Thymus (tissue), 2 donors: Measurements from ENCODE around the gene IZUMO1. TPM values are rescaled to one million over a fixed set of nuclear protein-coding genes. Genes with fewer than 3 reads are reported as not detected.

Experiments
- polyA plus RNA-seq: library from polyadenylated mRNA; stranded (reverse); fragments of 200-250 nt; gene quantifications from one replicate; pipeline ENCODE4 v1.2.3, GENCODE V29; 2013
- total RNA-seq: library from RNA; stranded (reverse); fragments of 120-200 nt; gene quantifications from one replicate; pipeline ENCODE4 v1.2.4, GENCODE V29; 2013
- donor health status: healthy.

The IZUMO1 gene
- total and polyA plus RNA-seq, 2 donors, result 0.05 to 0.18 TPM

Other genes with a start within 250 kb of the IZUMO1 start
- gene LMTK3, start 235.1 kb downstream of the IZUMO1 start, total RNA-seq, result 0.19 TPM
- gene LMTK3, start 235.1 kb downstream of the IZUMO1 start, polyA plus RNA-seq, result 1.5 TPM
- 0.09 TPM for gene SULT2B1, start 194.7 kb downstream of the IZUMO1 start, total RNA-seq
- gene SULT2B1, start 194.7 kb downstream of the IZUMO1 start, polyA plus RNA-seq, result 4.3 TPM
- not detected for gene SPACA4, start 140.2 kb downstream of the IZUMO1 start, total RNA-seq
- not detected for gene SPACA4, start 140.2 kb downstream of the IZUMO1 start, polyA plus RNA-seq
- gene FAM83E, start 131.8 kb downstream of the IZUMO1 start, total RNA-seq, result 0.33 TPM
- gene FAM83E, start 131.8 kb downstream of the IZUMO1 start, polyA plus RNA-seq, result 2.2 TPM
- gene RPL18, start 127.7 kb downstream of the IZUMO1 start, total RNA-seq, result 2,287 TPM
- gene RPL18, start 127.7 kb downstream of the IZUMO1 start, polyA plus RNA-seq, result 2,606 TPM
- gene SPHK2, start 127.4 kb downstream of the IZUMO1 start, total RNA-seq, result 4.6 TPM
- 13.4 TPM for gene SPHK2, start 127.4 kb downstream of the IZUMO1 start, polyA plus RNA-seq
- 15.8 TPM for gene DBP, start 109.5 kb downstream of the IZUMO1 start, total RNA-seq
- gene DBP, start 109.5 kb downstream of the IZUMO1 start, polyA plus RNA-seq, result 21.2 TPM
- 9.8 TPM for gene CA11, start 100.7 kb downstream of the IZUMO1 start, total RNA-seq
- gene CA11, start 100.7 kb downstream of the IZUMO1 start, polyA plus RNA-seq, result 15.3 TPM
- gene NTN5, start 73.9 kb downstream of the IZUMO1 start, total RNA-seq, result 0.09 TPM
- gene NTN5, start 73.9 kb downstream of the IZUMO1 start, polyA plus RNA-seq, result 3.5 TPM
- gene FUT2, start 50.9 kb downstream of the IZUMO1 start, total RNA-seq, result 0.66 TPM
- gene FUT2, start 50.9 kb downstream of the IZUMO1 start, polyA plus RNA-seq, result 3.2 TPM
- gene MAMSTR, start 27.2 kb downstream of the IZUMO1 start, total RNA-seq, result 0.38 TPM
- 1.2 TPM for gene MAMSTR, start 27.2 kb downstream of the IZUMO1 start, polyA plus RNA-seq
- 3.3 TPM for gene RASIP1, start 6.3 kb downstream of the IZUMO1 start, total RNA-seq
- 15.6 TPM for gene RASIP1, start 6.3 kb downstream of the IZUMO1 start, polyA plus RNA-seq
- gene FUT1, start 5.7 kb upstream of the IZUMO1 start, total RNA-seq, result 0.52 TPM
- gene FUT1, start 5.7 kb upstream of the IZUMO1 start, polyA plus RNA-seq, result 1.3 TPM
- not detected for gene FGF21, start 8.6 kb upstream of the IZUMO1 start, total RNA-seq
- 0.11 TPM for gene FGF21, start 8.6 kb upstream of the IZUMO1 start, polyA plus RNA-seq
- gene BCAT2, start 64.1 kb upstream of the IZUMO1 start, total RNA-seq, result 18.9 TPM
- gene BCAT2, start 64.1 kb upstream of the IZUMO1 start, polyA plus RNA-seq, result 37.5 TPM
- gene HSD17B14, start 89.6 kb upstream of the IZUMO1 start, total RNA-seq, result 9.9 TPM
- gene HSD17B14, start 89.6 kb upstream of the IZUMO1 start, polyA plus RNA-seq, result 20.4 TPM
- gene PLEKHA4, start 121.7 kb upstream of the IZUMO1 start, total RNA-seq, result 4.1 TPM
- 17.3 TPM for gene PLEKHA4, start 121.7 kb upstream of the IZUMO1 start, polyA plus RNA-seq
- 12.1 TPM for gene PPP1R15A, start 125.5 kb upstream of the IZUMO1 start, total RNA-seq
- 40.0 TPM for gene PPP1R15A, start 125.5 kb upstream of the IZUMO1 start, polyA plus RNA-seq
- not detected for gene TULP2, start 151.8 kb upstream of the IZUMO1 start, total RNA-seq
- gene TULP2, start 151.8 kb upstream of the IZUMO1 start, polyA plus RNA-seq, result 0.02 TPM
- 42.3 TPM for gene NUCB1, start 153.4 kb upstream of the IZUMO1 start, total RNA-seq
- gene NUCB1, start 153.4 kb upstream of the IZUMO1 start, polyA plus RNA-seq, result 119 TPM
- 0.28 TPM for gene DHDH, start 186.8 kb upstream of the IZUMO1 start, total RNA-seq
- 1.0 TPM for gene DHDH, start 186.8 kb upstream of the IZUMO1 start, polyA plus RNA-seq
- gene BAX, start 208.0 kb upstream of the IZUMO1 start, total RNA-seq, result 62.6 TPM
- gene BAX, start 208.0 kb upstream of the IZUMO1 start, polyA plus RNA-seq, result 126 TPM
- gene FTL, start 218.4 kb upstream of the IZUMO1 start, total RNA-seq, result 1,031 TPM
- 8,316 TPM for gene FTL, start 218.4 kb upstream of the IZUMO1 start, polyA plus RNA-seq
- gene GYS1, start 246.4 kb upstream of the IZUMO1 start, total RNA-seq, result 14.0 TPM
- 22.2 TPM for gene GYS1, start 246.4 kb upstream of the IZUMO1 start, polyA plus RNA-seq
- 107 TPM for gene RUVBL2, start 247.0 kb upstream of the IZUMO1 start, total RNA-seq
- gene RUVBL2, start 247.0 kb upstream of the IZUMO1 start, polyA plus RNA-seq, result 52.0 TPM